8988T (cell line): ENCODE data around the gene EDEM2.
"Not testable (repeated sequence)": the region's sequence is repeated elsewhere in the genome, so short reads cannot be mapped to it uniquely, and the experiment has no call there.

Source experiments
- DNase-seq: peaks from one replicate; pipeline ENCODE4 v3.0.0; 2011

EDEM2 gene

DNA sequence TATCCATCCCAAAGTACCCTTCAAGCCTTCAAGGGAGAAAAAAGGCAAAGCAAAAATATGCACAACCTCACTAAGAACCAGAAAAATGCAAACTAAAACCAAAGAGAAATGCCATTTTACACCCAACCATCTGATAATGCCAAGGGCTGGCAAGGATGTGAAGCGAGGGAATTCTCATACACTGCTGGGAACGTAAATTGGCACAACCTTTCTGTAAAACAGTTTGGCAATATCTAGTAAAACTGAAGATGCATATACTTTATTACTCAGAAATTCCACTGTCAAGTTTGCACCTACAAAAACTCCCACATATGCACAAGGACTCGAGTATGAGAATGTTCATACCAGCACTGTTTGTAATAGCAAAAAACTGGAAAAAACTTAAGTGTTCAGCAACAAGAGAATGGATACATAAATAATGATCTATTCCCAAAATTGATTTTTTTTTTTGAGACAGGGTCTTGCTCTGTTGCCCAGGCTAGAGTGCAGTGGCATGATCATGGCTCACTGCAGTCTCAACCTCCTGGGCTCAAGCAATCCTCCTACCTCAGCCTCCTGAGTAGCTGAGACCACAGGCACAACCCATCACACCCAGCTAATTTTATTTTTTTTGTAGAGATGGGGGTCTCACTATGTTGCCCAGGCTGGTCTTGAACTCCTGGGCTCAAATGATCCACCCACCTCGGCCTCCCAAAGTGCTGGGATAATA lies 21.7 kb upstream of the EDEM2 start:
- DNase-seq, result not testable (repeated sequence)

- no peak for DNase-seq
Measured at GRCh38 chr20:35167787-35168186, 20.7 kb upstream of the EDEM2 start.

- DNase-seq, result no peak
Measured at GRCh38 chr20:35166242-35166830, 19.2 kb upstream of the EDEM2 start.

GRCh38 chr20:35165221-35166185 lies 18.4 kb upstream of the EDEM2 start:
- DNase-seq, result no peak

DNA sequence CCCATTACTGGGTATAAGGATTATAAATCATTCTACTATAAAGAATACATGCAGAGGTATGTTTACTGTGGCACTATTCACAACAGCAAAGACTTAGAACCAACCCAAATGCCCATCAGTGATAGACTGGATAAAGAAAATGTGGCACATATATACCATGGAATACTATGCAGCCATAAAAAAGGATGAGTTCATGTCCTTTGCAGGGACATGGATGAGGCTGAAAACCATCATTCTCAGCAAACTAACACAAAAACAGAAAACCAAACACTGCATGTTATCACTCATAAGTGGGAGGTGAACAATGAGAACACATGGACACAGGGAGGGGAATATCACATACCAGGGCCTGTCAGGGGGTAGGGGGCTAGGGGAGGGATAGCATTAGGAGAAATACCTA lies 17.4 kb upstream of the EDEM2 start:
- DNase-seq, result not testable (repeated sequence)

GRCh38 chr20:35160341-35160740 lies 13.2 kb upstream of the EDEM2 start:
- not testable (repeated sequence) for DNase-seq

DNA sequence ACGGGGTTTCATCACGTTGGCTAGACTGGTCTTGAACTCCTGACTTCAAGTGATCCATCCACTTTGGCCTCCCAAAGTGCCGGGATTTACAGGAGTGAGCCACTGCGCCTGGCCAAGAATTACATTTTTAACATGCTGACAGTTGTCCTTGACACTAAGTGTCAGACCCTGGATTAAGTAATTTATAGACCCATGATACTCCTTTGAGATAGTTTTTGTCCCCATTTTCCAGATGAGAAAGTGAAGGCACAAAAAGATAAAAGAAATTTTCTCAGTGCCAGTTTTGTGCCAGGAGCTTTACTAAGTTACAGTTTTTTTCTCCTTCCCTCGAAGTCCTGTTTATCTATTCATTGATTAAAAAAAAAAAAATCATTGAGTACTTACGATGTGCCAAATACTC lies 9.8 kb upstream of the EDEM2 start:
- no peak for DNase-seq

GRCh38 chr20:35155936-35156335 lies 8.8 kb upstream of the EDEM2 start:
- DNase-seq, result no peak

DNA sequence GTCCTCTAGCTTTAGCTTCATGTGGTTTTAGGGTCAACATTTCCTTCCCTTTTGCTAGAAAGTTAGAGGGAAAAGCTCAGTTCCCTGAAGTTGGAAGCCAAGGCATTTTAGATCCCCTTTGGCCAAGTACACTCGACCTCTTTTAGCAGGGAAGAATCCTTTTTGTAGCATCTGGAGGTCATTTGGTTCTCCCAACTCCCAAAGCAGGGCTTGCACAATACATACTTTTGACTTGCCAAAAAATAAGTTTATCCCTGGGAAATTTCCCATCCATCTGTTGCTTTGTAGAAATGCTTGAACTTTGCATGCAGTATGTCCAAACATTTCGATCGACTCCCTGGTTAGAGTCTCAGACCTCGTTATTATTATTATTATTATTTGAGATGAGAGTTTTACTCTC lies 4.6 kb upstream of the EDEM2 start:
- no peak for DNase-seq

- DNase-seq, result no peak
Measured at GRCh38 chr20:35150846-35151579, 3.9 kb upstream of the EDEM2 start.

DNA sequence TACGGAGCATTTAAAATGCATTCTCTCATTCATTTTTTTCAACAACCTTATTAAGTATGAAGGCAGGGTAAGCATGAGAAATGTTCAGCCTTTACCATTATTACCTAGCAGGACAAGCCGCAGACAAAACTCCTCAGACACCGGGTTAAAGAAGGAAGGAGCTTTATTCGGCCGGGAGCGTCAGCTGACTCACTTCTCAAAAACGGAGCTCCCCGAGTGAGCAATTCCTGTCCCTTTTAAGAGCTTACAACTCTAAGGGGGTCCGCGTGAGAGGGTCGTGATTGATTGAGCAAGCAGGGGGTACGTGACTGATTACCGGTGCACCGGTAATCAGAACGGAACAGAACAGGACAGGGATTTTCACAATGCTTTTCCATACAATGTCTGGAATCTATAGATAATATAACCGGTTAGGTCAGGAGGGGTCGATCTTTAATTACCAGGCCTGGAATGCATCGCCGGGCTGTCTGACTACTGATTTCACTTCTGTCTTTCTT lies 487 bp upstream of the EDEM2 start:
- not testable (repeated sequence) for DNase-seq

DNA sequence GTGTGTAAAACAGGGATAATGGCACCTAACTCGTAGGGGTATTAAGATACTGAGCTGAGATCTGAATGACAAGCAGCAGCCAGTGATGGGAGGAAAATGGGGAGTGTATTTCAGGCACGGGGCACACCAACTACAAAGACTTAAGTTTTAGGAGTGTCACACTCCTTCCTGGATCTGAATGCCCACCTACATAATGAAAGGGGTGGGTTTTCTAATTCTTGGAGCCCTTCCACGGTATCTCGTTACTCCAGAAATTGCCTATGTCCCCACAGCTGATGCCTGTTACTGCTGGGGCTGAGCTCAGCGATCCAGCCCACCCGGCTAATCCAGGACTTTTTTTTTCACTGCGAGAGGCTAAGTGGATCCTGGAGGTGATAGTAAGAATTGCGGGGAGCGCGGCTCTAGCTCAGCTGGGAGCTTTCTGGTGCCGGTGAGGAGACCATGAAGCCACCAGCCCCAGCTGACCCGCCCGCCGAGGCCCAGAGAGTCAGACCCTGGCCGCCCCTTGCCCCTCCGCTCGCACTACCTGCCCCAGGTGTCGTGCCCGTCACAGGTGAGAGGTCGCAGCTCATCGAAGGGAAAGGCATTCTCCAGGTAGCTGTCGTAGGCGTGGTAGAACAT lies 727 bp downstream of the EDEM2 start:
- peak; percentile 48 for DNase-seq

DNA sequence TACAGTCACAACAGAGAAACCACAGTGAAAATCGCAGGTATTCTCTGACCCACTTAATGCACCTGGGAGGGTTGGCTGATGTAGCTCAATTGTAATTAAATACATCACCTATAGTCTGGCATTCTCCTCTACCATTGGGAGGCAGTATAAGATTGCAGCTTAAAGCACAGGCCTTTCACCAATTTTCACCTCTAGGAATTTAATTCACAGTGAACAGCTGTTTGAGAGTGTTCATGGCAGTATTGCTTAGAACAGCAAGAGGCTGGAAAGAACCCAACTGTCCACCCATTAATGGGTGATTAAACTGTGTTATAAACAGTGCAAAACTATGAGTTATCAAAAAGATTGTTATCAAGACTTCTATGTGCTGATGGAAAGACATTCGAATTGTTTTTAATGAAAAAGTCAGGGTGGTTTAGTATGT lies 2.0 kb downstream of the EDEM2 start:
- DNase-seq, result peak; percentile 42

DNA sequence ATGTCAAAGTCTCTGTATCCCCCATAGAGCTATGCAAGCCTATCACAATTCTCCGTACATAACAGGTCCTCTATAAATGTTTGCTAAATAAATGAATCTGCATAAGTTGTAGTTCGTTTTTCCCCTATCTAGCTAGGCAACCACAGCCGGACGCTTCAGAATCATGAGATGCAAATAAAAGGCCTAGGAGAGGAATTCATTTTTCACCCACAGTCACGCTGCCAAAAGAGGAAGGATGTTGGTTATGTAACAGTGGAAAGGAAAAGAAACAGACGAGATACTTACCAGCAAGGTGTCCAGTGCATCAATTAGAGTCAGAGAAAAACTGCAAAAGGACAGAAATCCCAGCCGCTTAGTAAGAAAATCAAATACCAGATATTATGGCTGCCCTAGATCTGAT lies 2.4 kb downstream of the EDEM2 start:
- DNase-seq, result no peak

GRCh38 chr20:35135867-35136586 lies 11.1 kb downstream of the EDEM2 start:
- no peak for DNase-seq

DNA sequence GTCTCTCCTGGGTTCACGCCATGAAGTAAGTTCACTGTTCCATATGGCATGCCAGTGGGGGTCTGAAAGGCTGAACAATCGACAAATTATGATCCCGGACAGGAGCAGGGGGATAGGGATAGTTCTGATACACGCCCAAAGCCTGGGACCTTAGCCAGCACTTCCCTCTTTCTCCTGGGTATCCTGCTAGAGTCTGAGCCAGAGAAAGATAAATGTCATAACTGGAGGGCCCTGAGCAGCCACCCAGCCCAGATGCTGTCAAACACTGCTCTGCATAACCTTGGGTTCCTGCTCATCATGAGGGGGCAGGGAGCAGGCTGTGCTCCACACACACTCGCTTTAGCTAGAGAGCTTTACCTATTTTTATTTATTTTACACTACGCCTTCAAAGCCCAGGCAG lies 12.3 kb downstream of the EDEM2 start:
- no peak for DNase-seq

- DNase-seq, result no peak
Measured at GRCh38 chr20:35134472-35134871, 12.7 kb downstream of the EDEM2 start.

- DNase-seq, result no peak
Measured at GRCh38 chr20:35133735-35134134, 13.4 kb downstream of the EDEM2 start.

- DNase-seq, result no peak
Measured at GRCh38 chr20:35133031-35133430, 14.1 kb downstream of the EDEM2 start.

DNA sequence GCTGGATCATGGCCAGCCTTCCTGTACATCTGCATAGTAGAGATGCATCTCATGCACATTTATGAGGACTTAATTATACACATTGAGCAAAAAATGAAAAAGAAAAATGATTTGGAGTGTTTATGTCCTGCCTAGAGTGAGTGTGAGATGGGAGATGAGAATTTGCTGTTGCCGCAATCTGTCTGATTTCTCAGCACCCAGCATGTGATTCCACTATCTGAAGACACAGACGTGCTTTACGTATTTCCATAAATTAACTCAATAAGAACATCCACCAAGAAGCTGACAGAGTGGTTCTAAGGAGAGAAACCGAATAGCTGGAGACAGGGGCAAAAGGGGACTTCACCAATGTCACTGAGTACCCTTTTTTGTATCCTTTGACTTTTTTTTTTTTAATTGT lies 15.2 kb downstream of the EDEM2 start:
- no peak for DNase-seq

DNA sequence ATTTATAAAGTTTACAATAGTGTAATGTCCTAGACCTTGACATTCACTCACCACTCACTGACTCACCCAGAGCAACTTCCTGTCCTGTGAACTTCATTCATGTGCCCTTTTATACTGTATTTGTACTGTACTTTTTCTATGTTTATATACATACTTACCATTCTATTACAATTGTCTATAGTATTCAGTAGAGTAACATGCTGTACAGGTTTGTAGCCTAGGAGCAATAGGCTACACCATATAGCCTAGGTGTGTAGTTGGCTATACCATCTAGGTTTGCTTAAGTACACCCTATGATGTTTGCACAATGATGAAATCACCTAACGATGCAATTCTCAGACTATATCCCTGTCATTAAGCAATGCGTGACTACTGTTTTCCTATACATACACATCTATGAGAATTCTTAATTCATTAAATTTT lies 17.5 kb downstream of the EDEM2 start:
- DNase-seq, result no peak

DNA sequence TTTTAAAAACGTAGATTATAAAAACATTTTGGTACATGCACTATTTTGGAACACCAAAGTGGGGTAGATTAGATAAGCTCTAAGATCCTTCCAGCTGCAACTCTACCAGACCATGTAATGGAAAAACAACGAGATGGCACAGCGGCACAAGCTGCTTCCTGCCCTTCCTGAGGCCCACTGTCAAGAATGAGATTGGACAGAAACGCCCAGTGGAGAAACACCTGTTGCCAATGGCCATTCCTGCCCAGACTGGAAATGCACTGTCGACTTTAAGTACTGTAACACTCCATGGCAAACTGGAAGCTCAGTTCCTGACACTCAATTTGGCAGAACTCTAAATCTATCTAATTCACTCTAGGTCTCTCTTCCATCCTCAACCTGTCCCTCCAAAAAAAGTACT lies 21.4 kb downstream of the EDEM2 start:
- no peak for DNase-seq
